Activated naive CD8-positive, alpha-beta T cell treated with anti-CD3 and anti-CD28 coated beads, Interleukin-2, amount 50 U/mL, for 16 hours (primary cell): ENCODE data around the gene ID3.

Source experiments
- DNase-seq: peaks from one replicate; pipeline ENCODE4 v3.0.0-alpha.2; 2020; ENCODE audit warnings: low read depth, low spot score

ID3 gene

DNA sequence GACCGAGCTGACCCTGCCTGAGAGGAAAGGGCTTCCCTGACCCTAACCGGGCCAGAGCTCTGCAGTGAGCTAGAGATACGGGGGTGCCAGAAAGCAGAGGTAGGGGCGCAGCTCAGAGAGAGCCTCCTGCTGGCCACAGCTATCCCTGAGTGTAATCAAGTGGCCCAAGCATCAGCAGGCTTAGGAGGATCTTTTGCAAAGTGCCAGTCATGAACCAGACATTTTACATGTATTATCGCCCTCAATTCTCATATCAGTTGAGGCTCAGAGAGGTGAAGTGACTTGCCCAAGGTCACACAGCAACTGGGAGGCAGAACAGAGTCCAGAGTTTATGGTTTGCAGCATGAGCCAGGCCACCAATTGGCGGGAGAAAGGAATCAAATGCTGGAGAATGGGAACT lies 7.0 kb upstream of the ID3 start:
- DNase-seq: no peak

DNA sequence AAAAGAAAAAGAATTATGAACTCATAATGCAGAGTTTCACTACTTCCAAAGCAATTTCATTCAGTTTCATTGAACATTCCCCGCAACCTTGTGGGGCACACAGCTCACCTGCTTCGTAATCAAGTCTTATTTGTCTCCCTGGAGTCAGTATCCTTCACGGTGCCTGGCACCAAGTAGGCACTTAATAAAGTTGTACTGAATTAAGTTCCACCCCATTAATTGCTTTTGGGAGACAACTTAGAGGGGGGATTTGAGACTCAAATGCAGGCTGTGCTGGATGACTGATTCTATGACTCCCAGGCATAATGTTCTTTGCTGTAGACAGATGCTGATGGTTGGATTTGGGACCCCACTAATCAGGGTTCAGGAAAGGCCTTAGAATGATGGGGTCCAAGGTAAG lies 6.5 kb upstream of the ID3 start:
- no peak for DNase-seq

GRCh38 chr1:23564529-23565122 lies 5.3 kb upstream of the ID3 start:
- DNase-seq: no peak

GRCh38 chr1:23563755-23564374 lies 4.6 kb upstream of the ID3 start:
- no peak for DNase-seq

DNA sequence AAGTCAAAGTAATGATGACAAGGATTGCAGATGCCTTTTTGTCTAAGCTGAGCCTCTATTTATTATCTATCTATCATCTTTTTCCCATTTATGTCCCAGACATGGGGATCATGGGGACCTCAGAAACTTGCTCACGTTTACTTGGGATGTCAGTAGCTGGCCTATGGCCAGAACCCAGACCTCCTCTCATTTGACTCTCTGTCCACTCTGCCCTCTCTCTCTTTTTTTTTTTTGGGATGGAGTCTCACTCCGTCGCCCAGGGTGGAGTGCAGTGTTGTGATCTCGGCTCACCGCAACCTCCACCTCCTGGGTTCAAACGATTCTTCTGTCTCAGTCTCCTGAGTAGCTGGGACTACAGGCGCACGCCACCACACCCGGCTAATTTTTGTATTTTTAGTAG lies 3.7 kb upstream of the ID3 start:
- no peak for DNase-seq

DNA sequence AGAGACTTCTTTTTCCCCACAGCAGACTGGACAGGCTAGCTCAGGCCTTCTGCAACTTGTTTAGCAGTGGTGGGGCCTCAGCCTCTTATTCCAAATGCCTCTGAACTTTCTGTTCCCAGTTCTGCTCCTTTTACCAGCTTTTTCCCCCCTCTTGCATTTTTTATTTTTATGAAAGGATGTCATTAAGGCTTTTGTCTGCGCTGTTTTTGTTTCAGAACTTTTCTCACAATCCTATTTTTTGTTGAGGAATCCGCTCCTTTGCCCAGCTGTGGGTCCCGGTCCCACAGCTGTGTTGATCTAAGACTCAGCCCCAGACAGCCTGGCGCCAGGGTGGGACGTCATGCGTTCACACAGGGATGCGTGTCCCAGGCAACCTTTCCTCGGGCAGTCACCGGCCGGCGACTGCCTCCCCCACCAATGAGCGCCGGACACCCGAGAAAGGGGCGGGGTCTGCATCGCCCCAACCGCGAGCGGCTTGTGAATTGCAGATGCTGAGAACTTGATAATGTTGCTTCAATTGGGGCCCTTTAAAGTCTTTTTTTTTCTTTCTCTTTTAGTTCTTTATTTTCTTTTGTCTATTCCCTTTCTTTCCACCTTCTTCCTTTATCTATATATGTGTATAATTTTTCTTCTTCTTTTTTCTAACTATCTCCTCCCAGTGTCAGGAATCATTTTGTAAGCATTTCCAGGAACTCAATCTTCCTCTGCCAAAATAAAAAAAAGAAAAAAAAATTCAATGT lies 3.0 kb upstream of the ID3 start:
- no peak for DNase-seq

GRCh38 chr1:23561813-23562100 lies 2.5 kb upstream of the ID3 start:
- no peak for DNase-seq

- DNase-seq: no peak
Measured at GRCh38 chr1:23561076-23561812, 1.9 kb upstream of the ID3 start.

GRCh38 chr1:23559985-23560741 lies 862 bp upstream of the ID3 start:
- no peak for DNase-seq

DNA sequence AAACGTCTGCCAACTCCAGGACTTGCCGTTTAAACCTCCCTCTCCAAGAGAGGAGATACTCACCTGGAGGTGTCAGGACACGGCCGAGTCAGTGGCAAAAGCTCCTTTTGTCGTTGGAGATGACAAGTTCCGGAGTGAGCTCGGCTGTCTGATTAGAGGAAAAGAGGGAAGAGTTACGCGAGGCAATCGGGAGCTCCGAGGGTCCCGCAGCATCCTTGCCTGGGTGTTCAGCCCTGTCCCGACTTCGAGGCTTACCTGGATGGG lies 497 bp downstream of the ID3 start:
- DNase-seq: no peak

GRCh38 chr1:23558140-23558871 lies 995 bp downstream of the ID3 start:
- DNase-seq: no peak

DNA sequence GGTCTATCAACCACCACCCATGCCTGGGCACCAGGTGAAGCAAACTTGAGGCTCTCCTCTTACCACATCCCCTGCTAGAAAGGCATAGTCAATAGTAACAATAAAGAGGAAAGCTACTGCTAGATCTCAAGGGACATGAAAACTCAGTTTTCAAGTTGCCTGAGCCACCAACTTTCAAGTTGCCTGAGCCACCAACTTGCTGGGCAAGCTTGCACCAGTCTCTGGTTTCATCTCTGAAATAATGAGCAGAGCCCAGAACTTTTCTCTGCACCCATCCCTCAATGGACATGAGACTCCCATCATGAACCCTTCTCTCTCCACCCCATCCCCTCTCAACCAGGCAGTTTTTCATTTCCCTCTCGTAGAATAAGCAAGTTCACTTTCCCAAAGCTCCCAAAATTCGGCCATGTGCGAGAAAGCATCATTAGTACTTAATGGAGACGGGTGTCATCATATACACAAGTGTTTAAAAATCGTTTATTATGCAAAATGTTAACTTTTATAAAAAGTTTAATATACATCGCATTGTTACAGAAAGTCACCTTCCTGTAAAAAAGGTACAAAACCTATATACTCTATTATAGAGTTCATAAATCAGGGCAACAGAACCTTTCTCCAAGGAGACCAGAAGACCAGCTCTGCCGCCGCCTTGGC lies 1.7 kb downstream of the ID3 start:
- no peak for DNase-seq

DNA sequence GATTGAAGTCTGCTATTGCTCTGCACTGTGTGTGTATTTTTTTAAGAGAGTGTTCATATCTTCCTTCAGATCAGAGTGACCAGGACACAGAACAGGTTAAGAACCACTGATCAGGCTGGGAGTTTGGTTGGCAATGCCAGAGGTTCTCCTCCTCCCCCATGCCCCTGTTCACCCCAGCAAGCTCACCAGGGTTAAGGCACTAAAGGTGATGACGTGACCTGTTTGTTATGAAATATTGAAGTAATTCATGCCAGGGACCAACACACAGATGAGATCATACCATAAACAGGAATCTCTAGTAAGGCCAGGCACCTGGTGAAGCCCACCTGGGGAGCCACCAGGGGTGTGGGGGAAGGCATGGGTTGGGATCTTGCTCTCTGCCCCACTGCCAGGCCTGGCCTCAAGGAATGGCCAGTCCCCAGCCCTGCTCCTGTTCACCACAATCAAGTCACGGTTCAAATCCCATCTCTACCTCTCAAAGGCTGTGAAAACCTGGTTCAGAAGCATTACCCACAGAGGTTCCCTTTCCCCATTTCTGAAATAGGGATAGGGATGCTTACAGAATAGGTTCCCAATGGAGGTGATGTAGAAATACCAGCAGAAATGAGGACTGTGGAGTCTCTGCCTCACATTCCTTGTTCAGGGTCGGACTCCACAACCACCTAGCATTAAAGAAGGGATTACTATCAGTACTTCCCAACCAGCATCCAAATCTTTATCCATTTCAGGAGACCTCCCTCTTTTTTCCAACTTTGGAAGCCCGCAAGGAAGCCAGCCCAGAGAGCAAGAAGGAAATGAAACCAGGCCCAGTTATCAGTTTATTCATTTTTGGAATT lies 2.4 kb downstream of the ID3 start:
- no peak for DNase-seq

DNA sequence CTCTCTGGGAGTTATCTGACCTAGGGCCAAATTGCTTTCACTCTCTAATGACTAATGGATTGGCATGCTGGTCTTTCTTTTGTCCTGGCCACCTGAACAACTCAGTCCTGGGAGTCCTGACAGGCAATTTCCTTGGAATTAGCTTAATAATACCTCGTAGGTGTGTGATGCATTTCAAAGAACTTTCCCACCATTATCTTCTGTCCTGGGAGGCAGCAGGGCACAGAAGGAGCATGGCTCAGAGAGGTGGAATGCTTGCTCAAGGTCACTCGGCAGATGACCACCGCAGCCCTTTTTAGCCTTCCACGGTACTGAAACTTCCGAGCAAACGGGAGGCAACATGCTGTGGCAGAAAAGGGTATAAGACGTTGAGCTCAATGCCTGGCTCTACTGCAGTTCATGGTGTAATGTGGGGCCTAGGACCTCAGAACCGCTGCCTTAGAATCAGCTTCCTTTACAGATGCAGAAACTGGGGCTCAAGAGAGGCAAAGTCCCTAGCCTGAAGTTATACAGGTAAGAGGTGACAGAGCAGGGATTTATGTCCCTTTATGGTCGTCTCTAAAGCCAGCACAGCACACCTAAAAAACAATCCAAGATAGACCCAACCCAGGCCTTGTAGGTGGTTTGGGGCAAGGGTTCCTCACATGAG lies 3.2 kb downstream of the ID3 start:
- no peak for DNase-seq

DNA sequence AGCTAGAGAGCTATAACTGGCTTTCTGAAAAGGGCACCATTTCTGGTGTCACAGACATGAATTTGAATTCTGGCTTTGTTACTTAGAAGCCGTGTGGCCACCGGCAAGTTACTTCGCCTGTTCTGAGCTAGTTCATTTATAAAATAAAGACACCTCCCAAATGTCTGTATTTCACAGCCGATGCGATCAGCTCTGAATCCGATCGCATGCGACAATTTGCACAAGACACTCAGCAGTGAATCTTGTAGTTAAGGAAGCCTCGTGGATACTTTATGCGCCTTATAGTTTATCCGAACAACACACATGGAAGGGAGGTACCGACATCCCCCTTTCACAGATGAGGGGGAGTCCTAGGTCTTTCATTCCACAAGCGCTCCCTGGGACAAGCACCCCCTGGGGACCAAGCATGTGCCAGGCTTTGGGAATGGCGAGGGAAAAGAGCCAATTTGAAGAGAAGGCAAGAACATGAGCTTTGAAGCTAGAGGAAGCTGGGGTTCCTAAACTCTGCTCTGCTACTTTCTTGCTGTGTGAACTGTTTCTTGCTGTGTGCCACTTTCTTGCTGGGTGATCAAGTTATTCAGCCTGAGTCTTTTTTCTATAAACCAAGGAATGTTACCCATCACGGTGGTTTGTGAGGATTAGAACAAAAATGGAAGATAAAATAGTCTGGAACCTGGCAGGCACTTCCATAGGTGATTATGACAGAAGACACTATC lies 3.9 kb downstream of the ID3 start:
- no peak for DNase-seq

- peak; percentile 61 for DNase-seq
Measured at GRCh38 chr1:23554481-23555269, 4.6 kb downstream of the ID3 start.

GRCh38 chr1:23554127-23554480 lies 5.2 kb downstream of the ID3 start:
- no peak for DNase-seq
